Upper lobe of right lung (tissue), 1 donor: ENCODE measurements around the gene RPP25. TPM values are rescaled to one million over a fixed set of nuclear protein-coding genes. Genes with fewer than 3 reads are reported as not detected.

Source experiments
- ATAC-seq: fragments of 200-7000 bp; cut with Tn5 transposase; one replicate; pipeline ENCODE4 v1.9.1; 2020; ENCODE audit warnings: mild to moderate bottlenecking, moderate library complexity
- DNase-seq: peaks from one replicate; pipeline ENCODE4 v3.0.0-alpha.2; 2020
- H3K27ac ChIP-seq: fragments of 200-600 bp; one replicate; pipeline ENCODE4 v1.8.0; 2022
- H3K27me3 ChIP-seq: fragments of 200-600 bp; one replicate; pipeline ENCODE4 v1.8.0; 2022; ENCODE audit warnings: mild to moderate bottlenecking
- H3K36me3 ChIP-seq: fragments of 200-600 bp; one replicate; pipeline ENCODE4 v1.8.0; 2022
- H3K4me1 ChIP-seq: fragments of 200-600 bp; one replicate; pipeline ENCODE4 v1.8.0; 2022
- H3K4me3 ChIP-seq: fragments of 200-600 bp; one replicate; pipeline ENCODE4 v1.8.0; 2022; ENCODE audit warnings: mild to moderate bottlenecking
- H3K9me3 ChIP-seq: fragments of 200-600 bp; one replicate; pipeline ENCODE4 v1.8.0; 2022
- intact Hi-C: fragments of 100-400 bp; cut with DNase I; formaldehyde crosslinking; loops from one replicate; pipeline ENCODE4 v1.11.0; 2022
- total RNA-seq: library from RNA; stranded (reverse); fragmentation: NEBNext Ultra II Directional; extraction: Animal tissue kit (Norgen Biotek cat#: 25700); gene quantifications from one replicate; pipeline ENCODE4 v1.2.1, GENCODE V29; 2021
- TF ChIP-seq, protein P1 (sequence below): fragments of 200-600 bp; IDR thresholded peaks from one replicate; pipeline ENCODE4 v1.8.0; 2022; ENCODE audit warnings: antibody characterized with exemption
- donor health status: DM: no; HTN: yes; CAD: no; lungs with severe emphysema.

Gene RPP25
- total RNA-seq, 1 donor from 2014 or later, result 20.2 TPM

DNA sequence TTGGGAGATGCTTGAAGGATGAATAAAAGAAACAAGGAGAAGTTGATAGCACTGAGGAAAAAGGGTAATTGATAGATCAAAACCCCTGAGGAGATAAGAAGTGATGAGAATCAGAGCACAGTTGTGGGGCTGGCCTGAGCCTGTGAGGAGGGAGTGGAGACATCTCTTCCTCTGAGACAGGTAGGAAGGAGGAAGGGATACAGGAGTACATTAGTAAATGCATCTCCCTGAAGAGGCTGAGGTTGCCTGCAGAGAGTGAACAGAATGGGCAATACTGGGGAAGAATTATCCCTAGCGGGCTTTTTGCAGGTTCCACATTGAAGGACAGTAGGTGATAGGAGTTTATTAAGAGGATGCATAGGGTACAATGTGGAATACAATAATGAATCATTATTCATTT is 21.5 kb upstream of the RPP25 start:
- Histone ChIP-seq H3K36me3 (no peaks in the 10 kb centered on the region), H3K9me3 (no peaks in the 10 kb centered on the region), H3K27ac (no peak overlapping the region), H3K4me3 (no peak overlapping the region), H3K4me1 (no peaks in the 10 kb centered on the region), H3K27me3 (no peaks in the 10 kb centered on the region)
- TF ChIP-seq, protein P1, sequence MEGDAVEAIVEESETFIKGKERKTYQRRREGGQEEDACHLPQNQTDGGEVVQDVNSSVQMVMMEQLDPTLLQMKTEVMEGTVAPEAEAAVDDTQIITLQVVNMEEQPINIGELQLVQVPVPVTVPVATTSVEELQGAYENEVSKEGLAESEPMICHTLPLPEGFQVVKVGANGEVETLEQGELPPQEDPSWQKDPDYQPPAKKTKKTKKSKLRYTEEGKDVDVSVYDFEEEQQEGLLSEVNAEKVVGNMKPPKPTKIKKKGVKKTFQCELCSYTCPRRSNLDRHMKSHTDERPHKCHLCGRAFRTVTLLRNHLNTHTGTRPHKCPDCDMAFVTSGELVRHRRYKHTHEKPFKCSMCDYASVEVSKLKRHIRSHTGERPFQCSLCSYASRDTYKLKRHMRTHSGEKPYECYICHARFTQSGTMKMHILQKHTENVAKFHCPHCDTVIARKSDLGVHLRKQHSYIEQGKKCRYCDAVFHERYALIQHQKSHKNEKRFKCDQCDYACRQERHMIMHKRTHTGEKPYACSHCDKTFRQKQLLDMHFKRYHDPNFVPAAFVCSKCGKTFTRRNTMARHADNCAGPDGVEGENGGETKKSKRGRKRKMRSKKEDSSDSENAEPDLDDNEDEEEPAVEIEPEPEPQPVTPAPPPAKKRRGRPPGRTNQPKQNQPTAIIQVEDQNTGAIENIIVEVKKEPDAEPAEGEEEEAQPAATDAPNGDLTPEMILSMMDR, result no peak
- DNase-seq (no peak), ATAC-seq (no peak)
- intact Hi-C loops, result no loop called here

DNA sequence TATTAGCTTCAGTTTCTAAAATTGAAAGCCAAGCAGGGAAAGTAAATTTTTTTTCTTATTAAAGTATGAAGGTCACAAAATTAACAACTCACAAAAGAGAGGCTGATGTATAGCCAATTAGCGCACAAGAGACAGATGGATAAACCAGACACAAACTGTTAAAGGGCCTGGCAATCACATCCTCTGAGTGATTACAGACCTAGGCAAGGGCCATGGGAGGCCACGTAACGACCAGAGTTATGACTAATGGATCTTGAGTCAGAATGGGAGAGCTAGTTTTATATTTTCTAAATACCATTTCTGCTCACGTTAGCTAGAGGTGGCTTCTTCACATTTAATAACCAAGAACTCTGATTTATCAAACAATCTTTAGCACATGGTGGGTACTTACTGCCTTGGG is 21.0 kb upstream of the RPP25 start:
- Histone ChIP-seq H3K27ac (no peak overlapping the region), H3K4me1 (no peaks in the 10 kb centered on the region), H3K36me3 (no peaks in the 10 kb centered on the region), H3K27me3 (no peaks in the 10 kb centered on the region), H3K4me3 (no peak overlapping the region), H3K9me3 (no peaks in the 10 kb centered on the region)
- ATAC-seq, result no peak
- no peak for DNase-seq
- intact Hi-C loops, result no loop called here
- TF ChIP-seq, protein P1, result no peak

DNA sequence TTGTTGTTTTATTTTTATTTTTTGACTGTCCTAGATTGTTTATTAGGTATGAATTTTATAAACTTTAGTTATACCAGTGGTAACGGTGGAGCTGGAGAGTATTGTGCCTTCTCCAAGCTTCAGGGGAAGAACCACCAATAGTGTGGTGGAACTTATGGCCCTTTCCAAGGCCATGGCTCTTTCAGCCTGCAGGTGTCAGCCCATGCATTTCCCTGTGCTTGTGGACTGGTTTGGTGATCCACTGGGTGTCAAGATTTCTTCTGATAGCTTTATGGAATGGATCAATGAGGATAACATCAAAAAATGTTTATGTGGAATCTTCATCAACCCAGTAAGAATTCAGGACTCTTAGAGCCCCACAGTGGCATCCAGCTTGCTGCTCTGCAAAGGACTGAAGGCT is 19.6 kb upstream of the RPP25 start:
- Histone ChIP-seq H3K9me3 (no peaks in the 10 kb centered on the region), H3K27me3 (no peaks in the 10 kb centered on the region), H3K4me1 (no peaks in the 10 kb centered on the region), H3K36me3 (no peaks in the 10 kb centered on the region), H3K27ac (no peak overlapping the region), H3K4me3 (no peak overlapping the region)
- DNase-seq (no peak), ATAC-seq (no peak)
- intact Hi-C loops, result no loop called here
- TF ChIP-seq, protein P1, result no peak

DNA sequence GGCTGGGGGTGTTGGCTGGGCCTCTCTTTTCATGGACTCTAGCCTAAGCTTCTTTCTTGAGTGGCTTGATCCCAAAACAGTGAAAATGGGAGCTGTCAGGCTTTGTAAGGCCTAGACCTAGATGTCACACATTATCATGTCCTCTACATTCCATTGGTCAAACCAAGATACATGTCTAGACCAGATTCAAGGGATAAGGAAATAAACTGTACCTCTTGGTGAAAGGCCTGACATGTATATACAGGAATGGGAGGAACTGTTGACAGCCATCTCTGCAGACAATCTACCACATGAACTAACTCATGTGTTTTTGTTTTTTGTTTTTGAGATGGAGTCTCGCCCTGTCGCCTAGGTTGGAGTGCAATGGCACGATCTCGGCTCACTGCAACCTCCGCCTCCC is 11.1 kb upstream of the RPP25 start:
- ATAC-seq (no peak), DNase-seq (no peak)
- Histone ChIP-seq H3K4me3 (no peak overlapping the region), H3K36me3 (no peaks in the 10 kb centered on the region), H3K4me1 (peaks cover 8% of the 10 kb centered on the region), H3K27ac (no peak overlapping the region), H3K9me3 (no peaks in the 10 kb centered on the region), H3K27me3 (no peaks in the 10 kb centered on the region)
- intact Hi-C loops, result no loop called here
- TF ChIP-seq, protein P1, result no peak

DNA sequence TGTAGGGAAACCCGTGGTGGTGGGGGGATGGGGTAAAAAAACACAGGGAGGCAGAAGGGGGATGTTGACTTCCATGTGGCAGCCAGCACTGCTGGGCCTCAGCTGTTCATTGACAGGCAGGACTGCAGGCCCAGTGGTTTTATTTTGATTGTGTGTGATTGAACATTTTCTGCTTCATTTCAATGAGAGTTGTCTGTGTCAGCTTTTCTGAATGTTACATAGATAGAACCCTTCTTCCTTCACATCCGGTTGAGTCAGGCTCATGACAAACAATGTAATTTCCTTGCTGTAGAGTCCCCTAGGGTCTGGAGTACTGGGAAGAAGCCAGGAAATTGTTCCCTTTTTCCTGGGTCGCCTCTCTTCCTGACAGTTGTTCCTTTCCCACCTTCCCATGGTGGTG is 8.2 kb upstream of the RPP25 start:
- no peaks in the 10 kb centered on the region for H3K36me3 ChIP-seq
- H3K4me3 ChIP-seq, result no peak overlapping the region
- H3K9me3 ChIP-seq, result no peaks in the 10 kb centered on the region
- TF ChIP-seq, protein P1, result no peak
- intact Hi-C loops, result no loop called here
- no peak overlapping the region for H3K27ac ChIP-seq
- no peaks in the 10 kb centered on the region for H3K27me3 ChIP-seq
- ATAC-seq (no peak), DNase-seq (no peak)
- peaks cover 8% of the 10 kb centered on the region for H3K4me1 ChIP-seq

DNA sequence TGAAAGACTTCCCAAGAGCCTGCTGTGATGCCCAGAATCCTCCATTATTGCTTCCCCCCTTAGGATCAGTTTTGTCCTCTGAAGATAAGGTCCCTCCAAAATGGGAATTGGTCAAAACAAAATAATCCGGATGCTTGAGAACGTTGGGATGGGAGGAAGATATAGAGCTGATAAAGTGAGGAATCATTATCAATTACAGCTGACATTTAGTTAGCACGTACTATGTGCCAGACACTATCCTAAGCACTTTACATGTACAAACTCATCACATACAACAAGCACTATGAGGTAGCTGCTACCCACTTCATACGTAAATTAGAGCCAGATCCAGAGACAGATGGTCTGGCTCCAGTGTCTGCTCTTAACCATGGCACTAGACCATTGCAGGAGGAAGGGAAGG is 6.6 kb upstream of the RPP25 start:
- DNase-seq (no peak), ATAC-seq (no peak)
- Histone ChIP-seq H3K27ac (no peak overlapping the region), H3K9me3 (no peaks in the 10 kb centered on the region), H3K36me3 (no peaks in the 10 kb centered on the region), H3K4me3 (no peak overlapping the region), H3K4me1 (peaks cover 20% of the 10 kb centered on the region), H3K27me3 (no peaks in the 10 kb centered on the region)
- intact Hi-C loops, result no loop called here
- TF ChIP-seq, protein P1, result no peak
